K562 (cell line): ENCODE data around the gene SPTBN4. TPM values are rescaled to one million over a fixed set of nuclear protein-coding genes. Genes with fewer than 3 reads are reported as not detected.

ENCODE experiments used
- BCOR ChIP-seq: fragments of 450-650 bp; IDR thresholded peaks from 2 replicates; pipeline ENCODE4 v1.6.1; 2016
- FOXA1 ChIP-seq: fragments of 450-650 bp; IDR thresholded peaks from 2 replicates; pipeline ENCODE4 v1.6.1; 2016; ENCODE audit warnings: mild to moderate bottlenecking, borderline replicate concordance
- PBX2 ChIP-seq, 2 experiments: IDR thresholded peaks in 1 of 2; conservative IDR thresholded peaks in 1 of 2; 2 replicates each; pipeline ENCODE4 v1.6.1; 2016; ENCODE audit warnings: low read depth in 2 of 2, mild to moderate bottlenecking in 1 of 2, missing compliant biosample characterization in 1 of 2, missing genetic modification characterization in 1 of 2, moderate library complexity in 1 of 2
- REST ChIP-seq, 2 experiments: fragments of 450-650 bp; formaldehyde crosslinking in 1 of 2; IDR thresholded peaks; 2 replicates each; pipeline versions ENCODE4 v1.4.0 to v1.6.1; 2014 to 2020; ENCODE audit warnings: mild to moderate bottlenecking in 2 of 2, borderline replicate concordance in 1 of 2, low read depth in 1 of 2
- ZNF444 ChIP-seq: fragments of 250-450 bp; sonication (Bioruptor Pico); IDR thresholded peaks from 2 replicates; pipeline ENCODE4 v1.4.0; 2020; ENCODE audit warnings: mild to moderate bottlenecking, moderate library complexity
- polyA plus RNA-seq, 8 experiments: library from polyadenylated mRNA; depleted of rRNA in 4 of 8; stranded (reverse) in 5 of 8; unstranded in 3 of 8; fragments of >200 nt; fragmentation: Nextera tagmentation in 2 of 8; fragmentation: Illumina TruSeq in 1 of 8; extraction: Ambion mirVana in 2 of 8; extraction: Trizol in 1 of 8; gene quantifications; 2 replicates each; pipeline versions ENCODE4 v1.2.1 to v1.2.3, GENCODE V29; 2011 to 2014; ENCODE audit warnings: inconsistent platforms in 1 of 8, missing spikeins in 1 of 8
- total RNA-seq, 7 experiments: library from RNA; depleted of rRNA in 6 of 7; stranded (reverse); fragments of >200 nt in 6 of 7; fragmentation: Illumina TruSeq in 2 of 7; extraction: Trizol in 2 of 7; gene quantifications; 2 replicates each; pipeline versions ENCODE4 v1.2.1 to v1.2.3, GENCODE V29; 2011 to 2021; ENCODE audit warnings: low replicate concordance in 1 of 7

Gene SPTBN4
- total and polyA plus RNA-seq, 9 of the 15 experiments (the other 6 are each of a cell fraction or from before 2014, with no cell fraction given) = 0.01 to 1.5 (median 0.86) TPM

GRCh38 chr19:40583283-40583682 lies 116.5 kb downstream of the SPTBN4 start (continued):
- TF ChIP-seq REST (IDR thresholded peaks at IDR 0.05; ENCODE audit: borderline replicate concordance) = no peak
- TF ChIP-seq REST (CRISPR knock-in tag; IDR thresholded peaks at IDR 0.05; ENCODE audit: low read depth) = no peak
- TF ChIP-seq ZNF444 (CRISPR knock-in tag) = no peak
- no peak for TF ChIP-seq BCOR
- TF ChIP-seq FOXA1 = no peak
- TF ChIP-seq PBX2 (CRISPR knock-in tag; IDR thresholded peaks at IDR 0.05; ENCODE audit: low read depth) = no peak
- no peak for TF ChIP-seq PBX2 (tag; conservative IDR thresholded peaks at IDR 0.05; ENCODE audit: low read depth)
